Measurements from ENCODE around the gene CSDE1.
A peak's percentile ranks its signal among the peaks of the same experiment; 100 is the strongest.

CSDE1 gene

DNA sequence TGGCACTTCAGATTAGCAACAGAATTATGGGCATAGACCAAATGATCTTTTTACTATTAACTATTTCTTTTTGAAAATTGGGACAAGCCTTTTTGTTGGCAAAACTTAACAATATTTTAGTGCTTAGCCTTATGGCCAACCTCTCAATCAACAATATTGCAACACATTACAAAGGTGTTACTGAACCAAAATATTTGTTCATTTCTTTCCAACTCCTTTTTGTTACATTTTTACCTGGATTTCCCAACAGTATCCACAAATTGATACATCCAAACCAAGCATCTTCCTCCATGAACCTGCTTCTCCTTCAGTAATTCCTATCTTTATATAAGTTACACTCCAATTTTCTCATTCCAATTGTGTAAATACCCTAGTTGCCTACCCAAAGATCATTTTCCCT is 61.0 kb downstream of the CSDE1 start:
- Histone ChIP-seq H2AK5ac (ENCODE audit: low read length, severe bottlenecking) (no peak overlapping the region), H3K4me2 (ENCODE audit: low read length, poor library complexity, severe bottlenecking) (no peak overlapping the region), H2BK12ac (ENCODE audit: low read length in 2 of 2) (no peak overlapping the region), H3K4me3 (ENCODE audit: insufficient read depth in 1 of 2, low read depth in 1 of 2, low read length in 2 of 2) (no peak overlapping the region), H3K18ac (ENCODE audit: low read depth in 1 of 2, low read length in 2 of 2) (no peak overlapping the region), H3K27me3 (ENCODE audit: control insufficient read depth in 1 of 2, insufficient read depth in 1 of 2, low read length in 2 of 2) (peaks cover 0 to 5% of the 10 kb centered on the region in 2 experiments), H3K4ac (ENCODE audit: low read depth in 1 of 2, low read length in 2 of 2) (no peak overlapping the region), H2AFZ (ENCODE audit: low read depth, low read length) (no peak overlapping the region), H4K8ac (ENCODE audit: low read length) (no peak overlapping the region), H3K23ac (ENCODE audit: low read length in 2 of 2) (no peak overlapping the region), H3K79me1 (replicated peaks; ENCODE audit: low read length, poor library complexity, severe bottlenecking) (no peaks in the 10 kb centered on the region), H3K14ac (ENCODE audit: low read length in 2 of 2) (no peak overlapping the region), H3K4me1 (ENCODE audit: control insufficient read depth, insufficient read depth, low read depth, low read length) (no peaks in the 10 kb centered on the region), H3K27ac (ENCODE audit: low read length, poor library complexity, severe bottlenecking) (no peak overlapping the region), H2BK15ac (ENCODE audit: low read depth, poor library complexity, severe bottlenecking) (no peak overlapping the region), H3K9ac (ENCODE audit: low read length) (no peak overlapping the region), H4K91ac (ENCODE audit: low read length) (no peak overlapping the region), H3K9me3 (ENCODE audit: control insufficient read depth, low read length) (no peaks in the 10 kb centered on the region), H3K36me3 (ENCODE audit: control insufficient read depth in 1 of 2, insufficient read depth in 2 of 2, low read depth in 1 of 2, low read length in 2 of 2) (no peaks in the 10 kb centered on the region), H2BK5ac (ENCODE audit: low read depth, low read length, poor library complexity, severe bottlenecking) (no peak overlapping the region), H2BK120ac (ENCODE audit: low read depth, low read length) (no peak overlapping the region)
- no peak for DNase-seq

DNA sequence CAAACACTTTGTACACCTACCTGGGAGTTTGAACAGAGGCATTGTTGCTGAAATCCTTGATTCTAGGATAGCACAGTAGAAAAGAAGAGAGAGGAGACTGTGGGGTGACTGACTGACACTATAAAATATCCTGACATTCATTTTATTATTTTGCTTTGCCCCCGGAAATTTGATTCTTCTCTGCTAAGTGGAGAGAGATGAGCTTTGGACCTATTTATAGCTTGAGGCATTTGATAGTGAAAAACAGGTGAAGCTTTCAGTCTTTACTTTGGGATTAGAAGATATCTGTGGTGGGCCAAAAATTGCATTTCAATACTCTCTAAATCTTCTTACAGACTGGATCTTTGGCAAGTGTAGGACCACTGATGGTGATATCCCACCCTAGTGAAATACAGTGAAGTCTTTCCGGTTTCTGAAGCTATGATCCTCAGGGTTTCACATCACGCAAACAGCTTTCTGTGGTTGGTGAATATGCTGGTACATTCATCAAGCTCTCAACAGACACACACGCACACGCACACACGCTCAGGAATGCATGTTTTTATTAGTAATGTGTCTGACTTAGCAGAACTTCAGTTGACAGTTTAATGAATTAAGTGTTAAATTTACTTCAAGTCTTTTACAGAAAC is 62.2 kb downstream of the CSDE1 start, which contains the start of gene AMPD1:
Gene AMPD1 (minus strand): TSS at position 117 of the 629 bp plus-strand sequence. CDS start 75 bp downstream, at position 42.
- Histone ChIP-seq H2AK5ac (ENCODE audit: low read length, severe bottlenecking) (no peak within 1 kb of the TSS), H3K23ac (ENCODE audit: low read length in 2 of 2) (no peak within 1 kb of the TSS), H2BK5ac (ENCODE audit: low read depth, low read length, poor library complexity, severe bottlenecking) (no peak within 1 kb of the TSS), H3K18ac (ENCODE audit: low read depth in 1 of 2, low read length in 2 of 2) (no peak within 1 kb of the TSS), H3K27ac (ENCODE audit: low read length, poor library complexity, severe bottlenecking) (no peak within 1 kb of the TSS), H4K8ac (ENCODE audit: low read length) (no peak within 1 kb of the TSS), H2BK12ac (ENCODE audit: low read length in 2 of 2) (no peak within 1 kb of the TSS), H3K9me3 (ENCODE audit: control insufficient read depth, low read length) (no peaks in the 10 kb centered on the region), H3K4ac (ENCODE audit: low read depth in 1 of 2, low read length in 2 of 2) (no peak within 1 kb of the TSS), H3K79me1 (replicated peaks; ENCODE audit: low read length, poor library complexity, severe bottlenecking) (no peaks in the 10 kb centered on the region), H3K9ac (ENCODE audit: low read length) (no peak within 1 kb of the TSS), H3K36me3 (ENCODE audit: control insufficient read depth in 1 of 2, insufficient read depth in 2 of 2, low read depth in 1 of 2, low read length in 2 of 2) (no peaks in the 10 kb centered on the region), H3K27me3 (ENCODE audit: control insufficient read depth in 1 of 2, insufficient read depth in 1 of 2, low read length in 2 of 2) (peaks cover 0 to 5% of the 10 kb centered on the region in 2 experiments), H4K91ac (ENCODE audit: low read length) (no peak within 1 kb of the TSS), H3K4me2 (ENCODE audit: low read length, poor library complexity, severe bottlenecking) (no peak within 1 kb of the TSS), H3K4me1 (ENCODE audit: control insufficient read depth, insufficient read depth, low read depth, low read length) (no peaks in the 10 kb centered on the region), H3K14ac (ENCODE audit: low read length in 2 of 2) (no peak within 1 kb of the TSS), H2BK15ac (ENCODE audit: low read depth, poor library complexity, severe bottlenecking) (no peak within 1 kb of the TSS), H3K4me3 (ENCODE audit: insufficient read depth in 1 of 2, low read depth in 1 of 2, low read length in 2 of 2) (no peak within 1 kb of the TSS), H2BK120ac (ENCODE audit: low read depth, low read length) (no peak within 1 kb of the TSS), H2AFZ (ENCODE audit: low read depth, low read length) (no peak within 1 kb of the TSS)
- peak; percentile 29 for DNase-seq
- WGBS = 83% methylated on average over 3 of the region's 6 CpGs

DNA sequence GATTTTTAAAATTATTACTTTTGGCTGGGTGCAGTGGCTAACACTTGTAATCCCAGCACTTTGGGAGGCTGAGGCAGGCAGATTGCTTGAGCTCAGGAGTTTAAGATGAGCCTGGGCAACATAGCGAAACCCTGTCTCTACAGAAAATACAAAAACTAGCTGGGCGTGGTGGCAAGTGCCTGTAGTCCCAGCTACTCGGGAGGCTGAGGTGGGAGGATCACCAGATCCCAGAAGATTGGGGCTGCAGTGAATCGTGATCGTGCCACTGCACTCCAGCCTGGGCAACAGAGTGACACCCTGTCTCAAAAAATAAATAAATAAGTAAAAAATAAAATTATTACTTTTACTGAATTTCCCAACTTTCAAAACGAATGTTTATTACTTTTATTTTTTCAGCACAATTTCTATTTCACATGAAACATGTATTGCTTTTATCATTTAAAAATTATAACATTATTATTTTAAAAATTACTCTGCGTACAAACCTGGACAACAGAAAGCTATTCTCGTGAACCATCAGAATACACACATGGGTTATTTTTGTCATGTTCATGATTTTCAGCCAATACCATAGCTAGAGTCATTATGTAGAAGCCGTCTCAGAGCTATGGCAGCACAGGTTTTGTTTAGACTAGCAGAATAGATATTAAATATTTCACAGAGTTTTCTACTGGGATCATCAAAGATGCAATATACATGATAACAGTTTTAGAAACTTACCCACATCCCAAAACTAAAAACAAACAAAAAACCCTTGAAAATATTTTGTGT is 63.1 kb downstream of the CSDE1 start:
- no peak overlapping the region for H2AFZ ChIP-seq (ENCODE audit: low read depth, low read length)
- no peak overlapping the region for H3K23ac ChIP-seq (ENCODE audit: low read length in 2 of 2)
- 82% methylated on average over 5 of the region's 9 CpGs for WGBS
- no peak overlapping the region for H3K27ac ChIP-seq (ENCODE audit: low read length, poor library complexity, severe bottlenecking)
- peaks cover 5% of the 10 kb centered on the region in 2 experiments for H3K27me3 ChIP-seq (ENCODE audit: control insufficient read depth in 1 of 2, insufficient read depth in 1 of 2, low read length in 2 of 2)
- no peak overlapping the region for H2BK12ac ChIP-seq (ENCODE audit: low read length in 2 of 2)
- H3K9ac ChIP-seq (ENCODE audit: low read length) = no peak overlapping the region
- no peaks in the 10 kb centered on the region for H3K4me1 ChIP-seq (ENCODE audit: control insufficient read depth, insufficient read depth, low read depth, low read length)
- H3K4ac ChIP-seq (ENCODE audit: low read depth in 1 of 2, low read length in 2 of 2) = no peak overlapping the region
- no peak overlapping the region for H2AK5ac ChIP-seq (ENCODE audit: low read length, severe bottlenecking)
- H3K4me3 ChIP-seq (ENCODE audit: insufficient read depth in 1 of 2, low read depth in 1 of 2, low read length in 2 of 2) = no peak overlapping the region
- no peak overlapping the region for H2BK5ac ChIP-seq (ENCODE audit: low read depth, low read length, poor library complexity, severe bottlenecking)
- no peaks in the 10 kb centered on the region for H3K36me3 ChIP-seq (ENCODE audit: control insufficient read depth in 1 of 2, insufficient read depth in 2 of 2, low read depth in 1 of 2, low read length in 2 of 2)
- no peak overlapping the region for H2BK15ac ChIP-seq (ENCODE audit: low read depth, poor library complexity, severe bottlenecking)
- no peak overlapping the region for H3K4me2 ChIP-seq (ENCODE audit: low read length, poor library complexity, severe bottlenecking)
- H2BK120ac ChIP-seq (ENCODE audit: low read depth, low read length) = no peak overlapping the region
- no peak overlapping the region for H3K14ac ChIP-seq (ENCODE audit: low read length in 2 of 2)
- H4K8ac ChIP-seq (ENCODE audit: low read length) = no peak overlapping the region
- DNase-seq = no peak
- H3K9me3 ChIP-seq (ENCODE audit: control insufficient read depth, low read length) = no peaks in the 10 kb centered on the region
- no peak overlapping the region for H3K18ac ChIP-seq (ENCODE audit: low read depth in 1 of 2, low read length in 2 of 2)
- H3K79me1 ChIP-seq (replicated peaks; ENCODE audit: low read length, poor library complexity, severe bottlenecking) = no peaks in the 10 kb centered on the region
- no peak overlapping the region for H4K91ac ChIP-seq (ENCODE audit: low read length)

DNA sequence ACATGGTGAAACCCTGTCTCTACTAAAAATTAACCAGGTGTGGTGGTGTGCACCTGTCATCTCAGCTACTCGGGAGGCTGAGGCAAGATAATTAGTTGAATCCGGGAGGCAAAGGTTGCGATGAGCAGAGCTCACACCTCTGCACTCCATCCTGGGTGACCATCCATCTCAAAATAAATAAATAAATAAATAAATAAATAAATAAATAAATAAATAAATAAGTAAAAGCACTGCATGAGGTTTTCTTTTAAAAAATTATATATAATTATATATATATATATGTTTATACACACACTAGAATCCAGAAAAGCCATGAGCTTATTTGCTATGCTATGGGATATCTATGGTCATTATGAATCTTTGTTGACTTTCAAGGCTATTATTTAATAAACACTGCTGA is 64.8 kb downstream of the CSDE1 start:
- no peak overlapping the region for H3K18ac ChIP-seq (ENCODE audit: low read depth in 1 of 2, low read length in 2 of 2)
- no peak overlapping the region for H2AK5ac ChIP-seq (ENCODE audit: low read length, severe bottlenecking)
- H3K9me3 ChIP-seq (ENCODE audit: control insufficient read depth, low read length) = no peaks in the 10 kb centered on the region
- H3K4me3 ChIP-seq (ENCODE audit: insufficient read depth in 1 of 2, low read depth in 1 of 2, low read length in 2 of 2) = no peak overlapping the region
- no peak overlapping the region for H2BK12ac ChIP-seq (ENCODE audit: low read length in 2 of 2)
- peaks cover 18 to 20% of the 10 kb centered on the region in 2 experiments for H3K27me3 ChIP-seq (ENCODE audit: control insufficient read depth in 1 of 2, insufficient read depth in 1 of 2, low read length in 2 of 2)
- H3K14ac ChIP-seq (ENCODE audit: low read length in 2 of 2) = no peak overlapping the region
- no peaks in the 10 kb centered on the region for H3K4me1 ChIP-seq (ENCODE audit: control insufficient read depth, insufficient read depth, low read depth, low read length)
- no peaks in the 10 kb centered on the region for H3K79me1 ChIP-seq (replicated peaks; ENCODE audit: low read length, poor library complexity, severe bottlenecking)
- H3K27ac ChIP-seq (ENCODE audit: low read length, poor library complexity, severe bottlenecking) = no peak overlapping the region
- no peak overlapping the region for H4K91ac ChIP-seq (ENCODE audit: low read length)
- no peak overlapping the region for H3K4me2 ChIP-seq (ENCODE audit: low read length, poor library complexity, severe bottlenecking)
- H3K9ac ChIP-seq (ENCODE audit: low read length) = no peak overlapping the region
- no peak overlapping the region for H4K8ac ChIP-seq (ENCODE audit: low read length)
- no peak overlapping the region for H2BK15ac ChIP-seq (ENCODE audit: low read depth, poor library complexity, severe bottlenecking)
- H3K4ac ChIP-seq (ENCODE audit: low read depth in 1 of 2, low read length in 2 of 2) = no peak overlapping the region
- no peak overlapping the region for H2AFZ ChIP-seq (ENCODE audit: low read depth, low read length)
- no peaks in the 10 kb centered on the region for H3K36me3 ChIP-seq (ENCODE audit: control insufficient read depth in 1 of 2, insufficient read depth in 2 of 2, low read depth in 1 of 2, low read length in 2 of 2)
- 75% methylated on average over 2 of the region's 3 CpGs for WGBS
- no peak overlapping the region for H3K23ac ChIP-seq (ENCODE audit: low read length in 2 of 2)
- no peak overlapping the region for H2BK5ac ChIP-seq (ENCODE audit: low read depth, low read length, poor library complexity, severe bottlenecking)
- DNase-seq = no peak
- no peak overlapping the region for H2BK120ac ChIP-seq (ENCODE audit: low read depth, low read length)
